Activated T-cell treated with anti-CD3 and anti-CD28 coated beads, Interleukin-2, amount 50 U/mL, for 48 hours (primary cell): ENCODE measurements around the gene SPACA5B.
"Not testable (repeated sequence)": the region's sequence is repeated elsewhere in the genome, so short reads cannot be mapped to it uniquely, and the experiment has no call there.

Source experiments
- DNase-seq, 2 experiments: peaks; one replicate each; pipeline ENCODE4 v3.0.0-alpha.2; 2020

The SPACA5B gene

GRCh38 chrX:48130326-48130725 is at the start of gene SPACA5B:
Gene SPACA5B, plus strand, starts transcription at chrX:48130626. Its CDS starts 62 bp downstream, at chrX:48130688.
- not testable (repeated sequence) for DNase-seq

DNA sequence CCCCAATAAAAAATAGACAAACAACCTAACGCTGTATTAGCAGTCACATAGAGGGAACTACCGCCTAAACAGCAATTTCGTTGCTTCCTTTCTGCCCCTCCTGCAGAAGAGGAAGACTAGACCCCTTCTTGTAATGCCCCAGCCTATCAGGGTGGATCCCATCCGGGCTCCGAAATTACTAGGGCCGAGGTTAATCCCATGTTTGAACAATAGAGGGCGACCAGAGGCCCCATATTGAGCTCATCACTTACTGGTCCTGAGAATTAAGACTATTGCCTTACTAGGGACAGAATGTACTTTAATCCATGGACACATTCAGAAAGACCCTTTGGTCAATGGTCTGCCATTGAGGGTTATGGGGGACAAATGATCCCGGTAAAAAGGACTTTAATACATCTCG is 47.2 kb upstream of the SPACA5B start:
- DNase-seq = peak; percentile 50 to 59

- DNase-seq = no peak
These were observed 46.7 kb upstream of the SPACA5B start for GRCh38 chrX:48083706-48084105.

- no peak for DNase-seq
These were observed 44.3 kb upstream of the SPACA5B start for GRCh38 chrX:48086082-48086481.

- no peak for DNase-seq
These were observed 40.3 kb upstream of the SPACA5B start for GRCh38 chrX:48090123-48090522.

- not testable (repeated sequence) for DNase-seq
These were observed 37.9 kb upstream of the SPACA5B start for GRCh38 chrX:48092558-48092957.

DNA sequence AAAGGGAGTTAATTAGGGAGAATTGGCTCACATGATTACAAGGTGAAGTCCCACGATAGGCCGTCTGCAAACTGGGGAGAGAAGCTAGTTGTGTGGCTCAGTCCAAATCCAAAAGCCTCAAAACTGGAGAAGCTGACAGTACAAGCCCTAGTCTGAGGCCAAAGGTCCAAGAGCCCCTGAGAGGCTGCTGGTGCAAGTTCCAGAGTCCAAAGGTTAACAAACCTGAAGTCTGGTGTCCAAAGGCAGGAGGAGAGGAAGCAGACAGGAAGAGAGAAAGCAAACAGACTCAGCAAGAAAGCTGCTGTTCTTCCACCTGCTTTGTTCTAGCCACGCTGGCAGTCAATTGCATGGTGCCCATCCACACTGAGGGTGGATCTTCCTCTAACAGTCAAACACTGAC is 29.0 kb upstream of the SPACA5B start:
- no peak for DNase-seq

DNA sequence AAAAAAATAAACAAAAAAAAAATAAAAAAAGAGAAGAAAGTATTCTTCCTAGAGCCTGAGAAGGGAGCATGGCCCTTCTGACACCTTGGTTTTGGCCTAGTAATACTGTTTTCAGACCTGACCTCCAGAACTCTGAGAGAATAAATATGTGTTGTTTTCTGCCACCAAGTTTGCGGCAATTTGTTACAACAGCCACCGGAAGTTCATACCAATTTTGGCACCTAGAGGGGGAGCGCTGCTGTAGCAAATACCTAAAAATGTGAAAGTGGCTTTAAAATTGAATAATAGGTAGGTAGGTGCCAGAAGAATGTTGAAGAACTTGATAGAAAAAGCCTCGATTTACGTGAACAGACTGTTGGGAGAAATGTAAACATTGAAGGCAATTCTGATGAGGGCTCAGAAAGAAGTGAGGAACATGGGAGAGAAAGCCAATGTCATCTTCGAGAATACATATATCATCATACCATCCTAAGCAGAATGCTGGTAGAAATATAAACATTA is 27.5 kb upstream of the SPACA5B start:
- no peak for DNase-seq

DNA sequence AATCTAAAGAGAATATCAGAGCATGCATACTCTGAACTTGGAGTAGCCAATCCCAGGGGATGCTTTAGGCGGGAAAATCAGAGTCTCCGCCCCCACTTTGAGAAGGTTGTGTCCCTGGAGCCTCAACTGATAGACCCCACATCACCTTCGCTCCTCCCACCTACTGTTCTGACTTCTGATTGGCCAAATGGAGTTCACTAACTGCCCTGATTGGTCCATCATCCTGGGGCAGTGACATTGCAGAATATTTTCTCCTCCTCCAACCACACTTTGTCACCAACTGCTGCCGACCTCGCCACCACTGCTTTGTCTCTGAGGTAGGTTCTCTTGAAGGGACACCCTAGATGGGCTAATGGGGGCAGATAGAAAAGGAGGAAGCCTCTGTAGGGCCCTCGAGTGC is 22.7 kb upstream of the SPACA5B start:
- DNase-seq = no peak

DNA sequence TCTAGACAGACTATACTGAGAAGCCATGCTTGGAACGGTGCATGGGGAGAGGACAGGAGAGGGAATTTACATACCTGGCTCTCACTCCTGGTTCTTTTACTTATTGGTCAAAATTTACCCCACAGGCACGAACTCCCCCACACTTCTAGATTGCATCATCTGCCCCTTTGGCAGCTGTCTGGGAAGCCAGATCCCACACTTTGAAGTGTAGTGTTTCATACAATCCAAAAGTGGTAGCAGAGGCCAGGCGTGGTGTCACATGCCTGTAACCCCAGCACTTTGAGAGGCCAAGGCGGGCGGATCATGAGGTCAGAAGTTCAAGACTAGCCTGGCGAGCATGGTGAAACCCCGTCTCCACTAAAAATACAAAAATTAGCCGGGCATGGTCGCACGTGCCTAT is 5.1 kb upstream of the SPACA5B start:
- not testable (repeated sequence) for DNase-seq

GRCh38 chrX:48132308-48132844 is 1.9 kb downstream of the SPACA5B start:
- not testable (repeated sequence) for DNase-seq

GRCh38 chrX:48139076-48139475 is 8.7 kb downstream of the SPACA5B start:
- DNase-seq = not testable (repeated sequence)

DNA sequence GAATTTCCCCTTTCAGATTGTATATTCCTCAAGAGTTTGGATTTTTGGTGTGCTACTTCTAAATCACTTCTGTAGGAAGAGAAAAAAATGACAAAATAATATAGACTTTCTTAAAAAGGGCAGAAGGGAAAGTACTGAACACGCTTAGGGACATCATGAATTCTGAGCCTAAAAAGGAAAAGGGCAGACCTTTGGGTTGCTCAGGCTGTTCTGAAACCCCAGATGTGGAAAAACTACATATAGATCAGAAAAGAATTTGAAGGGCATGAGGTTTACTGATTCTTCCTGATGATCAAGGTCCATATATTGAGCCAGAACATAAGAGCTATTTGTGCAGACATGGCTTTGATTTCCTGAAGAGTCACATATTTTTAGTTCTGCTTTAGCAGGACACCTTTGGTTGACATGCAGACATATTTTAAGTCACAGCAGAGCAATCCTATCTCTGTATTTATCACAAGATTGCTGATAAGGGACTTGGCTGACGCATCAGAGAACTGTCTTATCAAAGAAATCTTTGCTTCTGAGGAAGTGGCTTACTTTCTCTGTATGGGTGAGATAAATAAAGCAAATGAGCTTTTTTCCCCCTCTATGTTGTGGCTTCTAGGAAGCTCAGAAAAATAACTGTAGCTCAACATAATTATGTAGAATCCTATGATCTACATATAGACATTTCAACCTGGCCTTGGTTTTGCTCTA is 11.5 kb downstream of the SPACA5B start:
- DNase-seq = not testable (repeated sequence)

DNA sequence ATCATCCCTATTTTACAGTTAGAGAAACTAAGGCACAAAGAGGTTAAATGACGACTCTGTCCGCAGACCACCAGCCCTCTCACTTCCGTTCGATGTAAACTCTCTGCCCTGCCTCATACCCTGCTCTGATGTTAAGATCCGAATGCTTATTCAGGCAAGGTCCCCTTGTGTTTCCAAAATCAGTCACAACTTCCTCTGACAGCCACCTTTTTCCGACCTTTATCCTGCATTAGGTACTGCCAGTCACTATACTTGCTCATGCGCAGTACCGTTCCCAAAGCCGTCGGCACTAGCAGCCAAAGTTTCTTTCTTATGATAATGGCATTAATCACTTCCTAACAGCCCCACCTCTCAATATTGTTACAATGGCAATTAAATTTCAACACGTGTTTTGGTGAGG is 12.3 kb downstream of the SPACA5B start:
- peak; percentile 33 to 35 for DNase-seq

- DNase-seq = no peak
These were observed 23.3 kb downstream of the SPACA5B start for GRCh38 chrX:48153769-48154168.

DNA sequence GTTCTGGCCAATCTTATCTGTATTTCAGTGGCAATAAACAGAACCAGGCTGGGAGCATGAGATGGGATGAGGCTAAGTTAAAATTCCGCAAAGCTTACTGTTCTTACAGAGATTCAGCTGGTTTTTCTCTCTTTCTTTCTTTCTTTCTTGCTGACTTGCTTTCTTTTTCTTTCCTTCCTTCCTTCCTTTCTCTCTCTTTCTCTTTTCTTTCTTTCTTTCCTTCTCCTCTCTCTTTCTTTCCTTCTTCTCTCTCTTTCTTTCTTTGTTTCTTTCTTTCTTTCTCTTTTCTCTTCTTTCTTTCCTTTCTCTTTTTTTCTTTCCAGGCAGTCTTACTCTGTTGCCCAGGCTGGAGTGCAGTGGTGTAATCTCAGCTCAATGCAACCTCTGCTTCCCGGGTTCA is 24.4 kb downstream of the SPACA5B start:
- no peak for DNase-seq

DNA sequence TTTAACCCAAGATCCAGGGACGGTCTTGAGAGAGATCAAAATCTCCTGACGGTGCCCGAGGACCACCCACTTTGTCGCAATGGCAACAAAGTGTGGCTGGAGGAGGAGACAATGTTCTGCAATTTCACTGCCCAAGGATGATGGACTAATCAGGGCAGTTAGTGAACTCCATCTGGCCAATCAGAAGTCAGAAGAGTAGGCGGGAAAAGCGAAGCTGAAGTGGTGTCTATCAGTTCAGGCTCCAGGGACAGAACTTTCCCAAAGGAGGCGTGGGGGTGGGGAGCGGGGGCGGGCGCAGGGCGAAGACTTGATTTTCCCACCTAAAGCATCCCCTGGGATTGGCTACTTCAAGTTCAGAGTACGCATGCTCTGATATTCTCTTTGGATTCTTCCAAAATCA is 25.6 kb downstream of the SPACA5B start:
- DNase-seq = no peak

DNA sequence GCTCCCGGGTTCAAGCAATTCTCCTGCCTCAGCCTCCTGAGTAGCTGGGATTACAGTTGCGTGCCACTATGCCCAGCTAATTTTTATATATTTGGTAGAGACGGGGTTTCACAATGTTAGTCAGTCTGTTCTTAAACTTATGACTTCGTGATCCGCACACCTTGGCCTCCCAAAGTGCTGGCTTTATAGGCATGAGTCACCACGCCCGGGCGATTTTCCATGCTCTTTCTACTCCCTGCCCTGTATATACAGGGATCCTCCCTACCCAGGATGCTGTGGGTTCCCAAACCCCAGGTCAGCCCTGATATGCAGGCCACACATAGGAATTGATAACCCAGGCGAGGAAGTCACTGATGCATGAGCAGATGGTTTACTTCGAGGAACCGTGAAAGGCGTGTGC is 34.8 kb downstream of the SPACA5B start:
- no peak for DNase-seq

- DNase-seq = not testable (repeated sequence)
These were observed 35.9 kb downstream of the SPACA5B start for GRCh38 chrX:48166322-48166721.

DNA sequence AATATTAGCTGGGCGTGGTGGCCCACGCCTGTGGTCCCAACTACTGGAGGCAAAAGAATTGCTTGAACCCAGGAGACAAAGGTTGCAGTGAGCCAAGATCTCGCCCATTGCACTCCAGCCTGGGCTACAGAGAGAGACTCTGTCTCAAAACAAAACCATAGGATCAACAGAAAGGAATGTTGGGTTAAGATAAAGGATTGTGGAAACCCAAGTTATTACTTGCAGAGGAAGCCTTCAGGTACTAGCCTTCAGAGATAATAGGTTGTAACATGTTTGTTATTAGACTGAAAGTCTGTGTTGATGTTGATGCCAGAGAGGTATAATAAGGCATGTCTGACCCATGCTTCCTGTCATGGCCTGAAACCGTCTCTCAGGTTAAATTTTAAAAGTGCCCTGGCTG is 49.3 kb downstream of the SPACA5B start:
- DNase-seq = no peak

GRCh38 chrX:48180811-48181210 is 50.4 kb downstream of the SPACA5B start:
- no peak for DNase-seq

- not testable (repeated sequence) for DNase-seq
These were observed 51.5 kb downstream of the SPACA5B start for GRCh38 chrX:48181882-48182281.
